ENCODE results near the gene ERBB2.
A peak's percentile ranks its signal among the peaks of the same experiment; 100 is the strongest.
"Not testable (repeated sequence)": the region's sequence is repeated elsewhere in the genome, so short reads cannot be mapped to it uniquely, and the experiment has no call there.

ERBB2 gene

DNA sequence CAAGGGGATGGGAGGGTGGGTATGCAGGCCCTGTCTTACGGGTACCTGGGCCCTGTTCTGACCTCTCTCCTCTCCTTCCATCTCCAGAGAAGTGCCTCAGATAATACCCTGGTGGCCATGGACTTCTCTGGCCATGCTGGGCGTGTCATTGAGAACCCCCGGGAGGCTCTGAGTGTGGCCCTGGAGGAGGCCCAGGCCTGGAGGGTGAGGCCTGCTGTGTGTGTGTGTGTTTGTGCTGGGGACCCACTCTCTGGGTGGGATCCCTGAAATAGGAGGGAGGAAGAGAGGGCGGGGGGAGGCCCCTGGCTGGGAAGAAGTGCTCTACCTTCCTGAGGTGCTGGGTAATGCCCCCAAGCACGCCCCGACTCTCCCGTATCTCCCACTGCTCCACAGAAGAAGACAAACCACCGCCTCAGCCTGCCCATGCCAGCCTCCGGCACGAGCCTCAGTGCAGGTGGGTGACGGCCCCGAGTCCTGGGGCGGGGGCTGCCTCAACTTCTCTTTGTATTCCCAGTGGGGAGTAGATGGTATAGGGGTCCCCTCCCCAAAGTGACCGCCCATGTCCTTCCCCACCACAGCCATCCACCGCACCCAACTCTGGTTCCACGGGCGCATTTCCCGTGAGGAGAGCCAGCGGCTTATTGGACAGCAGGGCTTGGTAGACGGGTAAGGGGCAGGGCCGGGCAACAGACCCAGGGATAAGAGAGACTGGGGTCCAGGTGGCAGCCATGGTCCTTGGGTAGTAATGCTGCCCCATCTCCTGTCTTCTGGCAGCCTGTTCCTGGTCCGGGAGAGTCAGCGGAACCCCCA is 45.7 kb downstream of the ERBB2 start:
- DNase-seq: no peak

DNA sequence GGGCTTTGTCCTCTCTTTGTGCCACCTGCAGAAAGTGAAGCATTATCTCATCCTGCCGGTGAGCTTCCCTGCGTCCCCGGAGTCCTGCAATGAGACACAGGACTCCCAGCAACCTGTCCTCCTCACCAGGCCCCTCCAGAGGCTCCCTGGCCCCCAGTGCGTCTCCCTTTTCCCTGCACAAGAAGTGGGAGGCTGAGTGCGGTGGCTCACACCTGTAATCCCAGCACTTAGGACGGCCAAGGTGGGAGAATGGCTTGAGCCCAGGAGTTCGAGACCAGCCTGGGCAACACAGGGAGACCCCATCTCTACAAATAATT is 46.2 kb downstream of the ERBB2 start:
- no peak for DNase-seq

- no peak for DNase-seq
These were observed 47.9 kb downstream of the ERBB2 start for GRCh38 chr17:39747745-39748144.

DNA sequence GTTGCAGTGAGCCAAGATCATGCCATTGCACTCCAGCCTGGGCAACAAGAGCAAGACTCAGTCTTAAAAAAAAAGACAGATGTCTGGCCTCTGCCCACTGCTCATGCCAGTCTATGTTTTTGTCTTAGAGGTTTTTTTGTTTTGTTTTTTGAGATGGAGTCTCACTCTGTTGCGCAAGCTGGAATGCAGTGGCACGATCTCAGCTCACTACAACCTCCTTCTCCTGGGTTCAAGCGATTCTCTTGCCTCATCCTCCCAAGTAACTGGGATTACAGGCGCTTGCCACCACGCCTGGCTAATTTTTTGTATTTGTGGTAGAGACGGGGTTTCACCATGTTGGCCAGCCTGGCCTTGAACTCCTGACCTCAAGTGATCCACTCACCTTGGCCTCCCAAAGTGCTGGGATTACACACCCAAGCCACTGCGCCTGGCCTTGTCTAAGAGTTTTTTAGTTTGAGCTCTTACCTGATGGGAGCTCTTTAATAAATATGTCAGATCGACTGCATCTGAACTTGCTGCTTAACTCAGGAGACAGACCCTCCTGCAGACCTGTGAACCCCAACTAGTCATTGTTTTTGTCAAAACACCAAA is 48.7 kb downstream of the ERBB2 start:
- DNase-seq: not testable (repeated sequence)

DNA sequence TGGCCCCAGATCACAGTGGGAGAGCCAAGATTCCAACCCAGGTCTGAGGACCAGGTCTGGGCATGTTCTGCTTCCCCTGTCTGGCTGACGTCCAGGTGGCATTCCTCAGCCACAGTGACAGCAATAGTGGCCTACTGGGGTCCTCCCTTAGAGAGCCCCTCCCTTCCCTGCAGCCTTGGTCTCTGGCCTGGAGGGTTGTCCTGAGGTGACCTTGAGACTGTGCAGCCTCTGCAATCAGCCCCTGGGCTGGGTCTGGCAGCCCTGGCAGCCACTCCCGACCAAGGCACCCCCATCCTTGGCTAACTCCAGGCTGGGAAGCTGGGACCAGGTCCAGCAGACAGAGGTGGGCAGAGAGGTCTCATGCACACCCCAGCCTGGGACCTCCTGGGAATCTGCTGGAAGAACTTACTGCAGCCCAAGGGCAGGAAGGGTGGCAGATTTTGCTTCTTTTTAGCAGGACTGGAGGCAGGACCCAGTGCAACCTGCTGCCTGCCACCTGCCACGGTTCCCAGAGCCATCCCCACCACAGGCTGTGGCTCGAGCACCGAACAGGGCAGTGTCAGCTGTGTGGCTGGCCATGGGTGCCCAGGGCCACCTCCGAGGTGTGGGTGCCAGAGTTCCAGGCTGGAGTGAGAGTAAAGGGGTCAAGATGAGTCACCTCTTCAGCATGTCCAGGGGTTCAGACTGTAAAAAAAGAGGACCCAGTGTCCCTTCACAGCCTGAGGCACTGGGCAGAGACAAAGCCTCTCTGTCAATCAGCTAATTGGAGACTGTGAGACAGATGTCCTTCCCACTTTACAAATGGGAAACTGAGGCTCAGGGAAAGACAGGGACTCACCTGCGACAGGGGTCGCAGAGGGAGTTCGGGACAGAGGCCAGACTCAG is 50.5 kb downstream of the ERBB2 start:
- DNase-seq: no peak

GRCh38 chr17:39751016-39751543 is 51.2 kb downstream of the ERBB2 start:
- no peak for DNase-seq

- DNase-seq: no peak
These were observed 51.8 kb downstream of the ERBB2 start for GRCh38 chr17:39751637-39752036.

- DNase-seq: no peak
These were observed 52.5 kb downstream of the ERBB2 start for GRCh38 chr17:39752241-39752881.

DNA sequence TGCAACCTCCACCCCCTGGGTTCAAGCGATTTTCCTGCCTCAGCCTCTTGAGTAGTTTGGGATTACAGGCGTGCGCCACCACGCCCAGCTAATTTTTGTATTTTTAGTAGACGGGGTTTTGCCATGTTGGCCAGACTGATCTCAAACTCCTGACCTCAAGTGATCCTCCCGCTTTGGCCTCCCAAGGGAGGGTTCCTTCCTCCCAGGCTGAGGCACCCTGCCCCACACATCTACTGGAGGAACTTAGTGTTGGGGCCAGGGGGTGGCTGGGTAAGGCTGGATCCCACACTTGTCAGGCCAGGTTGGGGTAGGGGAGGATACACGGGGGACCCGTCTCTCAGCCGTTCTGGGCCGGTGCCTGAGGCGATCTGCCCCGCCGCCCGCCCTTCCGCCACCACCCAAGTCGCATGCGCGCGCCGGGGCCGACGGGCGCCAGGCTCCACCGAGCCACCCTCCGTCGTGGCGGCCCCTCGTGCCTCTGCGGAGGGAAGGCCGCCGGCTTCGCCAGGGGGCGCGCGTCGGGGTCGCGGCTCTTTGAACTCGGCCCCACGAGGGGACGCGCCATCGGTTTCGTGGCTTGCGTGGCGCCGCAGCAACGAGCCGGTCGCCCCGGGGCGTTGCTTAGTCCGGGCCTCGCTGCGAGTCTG is 53.8 kb downstream of the ERBB2 start:
- DNase-seq: peak; percentile 47

DNA sequence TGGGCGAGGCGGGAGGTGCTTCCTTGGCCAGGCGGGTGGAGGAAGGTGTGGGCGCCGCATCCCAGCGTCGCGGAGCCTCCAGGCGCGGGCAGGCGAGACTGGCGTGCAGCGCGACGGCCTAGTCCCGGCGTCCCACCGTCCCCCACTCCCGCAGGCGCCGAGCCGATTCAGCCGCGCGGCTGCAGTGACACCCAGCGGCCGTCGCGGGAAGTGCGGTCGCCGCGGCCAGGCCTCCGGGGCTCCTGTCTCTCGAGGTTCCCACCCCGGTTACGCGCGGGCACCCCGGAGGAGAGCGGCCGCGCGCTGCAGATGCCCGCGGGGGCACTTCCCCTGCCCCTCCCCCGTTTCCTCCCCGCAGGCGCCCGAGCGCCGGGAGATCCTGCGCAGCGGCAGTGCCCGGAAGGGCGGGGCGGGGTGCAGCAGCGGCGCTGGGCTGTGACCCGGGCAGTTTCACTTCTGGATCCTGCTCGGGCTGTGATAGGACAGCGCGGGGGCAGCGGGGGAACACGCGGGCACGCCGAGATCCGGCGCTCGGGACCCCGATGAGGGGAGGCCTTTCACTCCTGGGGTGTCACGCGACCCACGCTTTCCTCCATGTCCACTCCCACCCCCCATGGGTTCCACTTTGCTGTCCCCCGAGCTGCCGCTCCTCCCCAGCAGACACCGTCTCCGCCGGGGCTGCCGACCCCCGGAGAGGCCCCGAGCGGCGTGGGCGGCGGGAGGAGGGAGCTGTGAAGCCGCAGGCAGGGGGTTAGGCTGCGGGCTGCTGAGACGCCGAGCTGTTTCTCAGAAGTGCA is 54.5 kb downstream of the ERBB2 start:
- peak; percentile 91 for DNase-seq

DNA sequence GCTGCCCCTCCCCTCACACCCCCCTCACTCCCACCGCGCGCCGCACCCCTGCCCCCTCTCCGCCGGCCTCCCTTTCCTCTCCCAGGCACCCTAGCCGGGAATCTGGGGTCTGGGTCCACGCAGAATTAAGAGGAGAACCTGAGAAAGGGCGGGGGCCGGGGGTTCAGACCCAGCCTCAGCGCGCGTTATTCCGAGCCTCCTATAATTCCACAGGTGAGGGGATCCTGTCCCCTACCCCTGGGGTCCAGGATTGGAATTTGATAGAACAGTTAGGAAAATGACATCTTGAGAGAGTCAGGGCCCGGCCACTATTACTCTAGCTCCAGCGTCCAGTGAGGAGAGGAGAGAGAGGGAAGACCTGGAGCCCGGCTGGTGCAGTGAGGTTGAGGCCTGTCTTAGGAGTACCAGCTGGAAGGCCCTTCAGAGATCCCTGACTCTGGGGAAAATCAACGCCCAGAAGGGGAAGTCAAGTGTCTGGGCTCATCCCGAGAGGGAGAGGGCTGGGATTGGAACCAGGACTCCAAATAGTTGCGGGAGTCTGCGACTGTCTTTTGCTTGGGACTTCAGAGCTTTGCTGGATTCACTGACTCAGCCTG is 55.2 kb downstream of the ERBB2 start:
- DNase-seq: no peak

DNA sequence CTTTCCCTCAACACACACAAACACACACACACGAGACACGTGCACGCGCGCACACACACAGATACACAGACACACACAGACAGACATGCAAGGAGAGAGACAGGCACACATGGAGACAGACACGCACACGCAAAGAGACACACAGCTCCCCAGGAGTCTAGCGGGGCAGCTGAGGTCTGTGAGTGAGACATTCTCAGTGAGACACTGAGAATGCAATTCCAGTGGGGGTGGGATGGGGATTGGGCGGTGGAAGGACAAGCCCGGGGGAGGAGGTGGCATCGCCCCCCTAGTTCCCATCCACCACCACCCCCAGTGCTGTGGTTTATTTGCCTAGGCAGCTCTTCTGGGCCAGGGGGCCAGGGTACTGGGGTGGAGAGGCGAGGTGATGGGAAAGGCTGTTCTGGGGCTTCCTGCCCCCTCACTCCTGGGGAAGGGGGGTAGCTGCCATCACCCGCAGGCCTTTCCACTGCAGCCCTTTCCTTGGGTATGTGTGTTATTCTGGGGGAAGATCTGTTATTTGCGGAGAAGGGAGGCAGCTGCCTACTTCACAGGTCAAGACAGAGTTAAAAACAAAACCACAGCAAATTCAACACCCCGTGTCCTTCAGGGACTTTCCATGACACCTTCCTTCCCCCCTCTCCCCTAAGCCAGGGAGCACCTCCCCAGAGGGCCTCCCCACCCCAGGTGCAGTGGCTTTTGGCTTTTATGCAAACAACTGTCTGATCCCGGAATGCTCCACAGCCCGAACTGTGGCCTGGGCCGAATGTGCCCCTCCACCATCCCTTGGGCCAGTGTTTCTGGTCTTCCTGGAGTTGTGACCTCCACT is 55.9 kb downstream of the ERBB2 start:
- DNase-seq: peak; percentile 81

DNA sequence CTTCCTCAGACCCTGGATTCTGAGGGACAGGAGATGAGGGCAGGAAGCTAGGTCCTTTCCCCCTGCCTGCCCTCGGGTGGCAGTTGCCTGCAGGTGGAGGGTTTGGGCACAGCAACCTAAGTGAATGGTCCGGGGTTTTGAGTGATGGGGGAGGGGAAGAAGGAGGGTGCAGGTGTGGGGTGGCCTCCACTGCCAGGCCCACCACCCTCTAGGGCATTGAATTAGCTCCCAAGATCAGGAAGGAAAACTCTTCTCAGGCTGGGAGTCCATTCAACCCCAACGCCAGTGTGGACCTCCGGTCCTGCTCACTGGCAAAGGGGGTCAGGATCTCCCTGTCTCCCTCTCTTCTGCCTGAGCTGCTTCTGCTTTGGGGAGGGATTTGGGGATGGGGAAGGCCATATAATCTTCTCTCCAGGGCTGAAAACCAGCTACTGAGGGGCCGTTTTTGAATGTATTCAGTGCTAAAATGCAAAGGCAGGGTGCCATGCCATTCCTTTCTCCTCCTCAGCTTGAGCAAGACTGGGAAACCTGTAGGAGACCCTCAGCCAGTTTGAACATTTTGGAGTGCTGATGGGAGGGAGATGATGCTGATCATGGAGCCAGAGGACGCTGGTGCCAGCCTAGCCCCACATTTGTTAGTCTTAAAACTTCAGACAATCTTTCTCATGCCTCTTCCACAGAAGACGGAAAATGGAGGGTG is 56.7 kb downstream of the ERBB2 start:
- DNase-seq: no peak

DNA sequence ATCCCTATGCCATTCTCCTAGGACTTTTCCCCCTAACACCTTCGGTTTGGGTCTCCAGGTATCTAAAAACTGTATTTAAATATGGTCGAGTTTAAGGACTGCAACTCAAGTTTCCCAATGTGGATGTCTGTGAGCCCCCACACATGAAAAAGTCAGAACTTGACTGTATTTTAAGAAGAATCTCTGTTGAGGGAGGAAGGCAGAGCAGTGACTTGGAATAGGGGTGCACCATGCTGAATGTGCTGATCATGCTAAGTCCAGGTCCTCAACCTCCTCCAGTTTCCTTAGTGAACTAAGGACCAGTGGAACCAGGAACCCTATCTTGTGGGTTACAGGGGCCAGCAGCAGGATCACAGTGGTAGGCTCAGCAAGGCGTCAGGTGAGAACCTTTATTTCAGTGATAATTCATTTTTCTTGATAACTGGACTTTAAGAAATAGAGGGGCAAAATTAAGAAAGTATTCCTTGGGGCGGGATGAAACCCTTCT is 57.4 kb downstream of the ERBB2 start:
- DNase-seq: no peak

DNA sequence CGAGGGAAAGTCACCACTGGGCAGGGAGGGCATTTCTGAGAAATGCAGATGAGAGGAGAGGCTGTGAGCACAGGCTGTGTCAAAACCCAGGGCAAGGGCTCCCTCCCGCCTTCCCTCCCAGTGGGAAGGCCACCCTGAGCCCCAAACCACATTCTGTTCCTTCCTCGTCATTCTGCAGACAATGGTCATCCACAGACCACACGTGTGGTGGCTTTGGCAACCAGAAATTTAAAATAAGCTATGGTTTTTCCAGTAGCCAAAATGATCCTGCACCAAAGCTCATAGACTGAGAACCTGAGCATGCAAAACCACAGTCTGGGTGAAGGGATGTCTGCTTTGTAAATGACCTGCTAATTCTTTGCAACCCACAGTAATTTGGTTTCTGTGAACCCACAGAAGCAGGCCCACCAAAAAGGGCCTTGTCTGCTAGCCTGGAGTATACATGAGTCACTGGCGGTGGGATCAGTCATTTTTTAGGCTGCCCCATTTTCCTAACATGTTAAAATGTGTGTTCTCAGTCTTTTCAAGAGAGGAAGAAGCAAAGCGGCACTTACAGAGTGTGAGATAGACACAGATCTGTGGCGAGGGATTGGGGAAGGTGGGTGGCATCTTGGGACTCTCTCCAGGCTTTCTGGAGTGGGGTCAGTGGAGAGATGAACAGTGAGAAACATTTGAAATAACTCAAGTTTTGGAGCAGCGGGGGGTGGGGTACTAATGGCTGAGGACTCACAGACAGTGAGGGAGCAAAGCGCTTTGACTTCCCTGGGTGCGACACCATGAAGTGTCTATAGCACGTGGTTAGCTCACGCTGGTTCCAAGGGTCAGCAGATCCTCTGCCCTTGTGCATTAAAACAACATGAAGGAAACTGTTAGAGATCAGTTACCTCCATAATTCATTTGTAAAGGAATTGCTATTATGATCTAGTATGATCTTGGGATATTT is 58.3 kb downstream of the ERBB2 start:
- peak; percentile 74 for DNase-seq

DNA sequence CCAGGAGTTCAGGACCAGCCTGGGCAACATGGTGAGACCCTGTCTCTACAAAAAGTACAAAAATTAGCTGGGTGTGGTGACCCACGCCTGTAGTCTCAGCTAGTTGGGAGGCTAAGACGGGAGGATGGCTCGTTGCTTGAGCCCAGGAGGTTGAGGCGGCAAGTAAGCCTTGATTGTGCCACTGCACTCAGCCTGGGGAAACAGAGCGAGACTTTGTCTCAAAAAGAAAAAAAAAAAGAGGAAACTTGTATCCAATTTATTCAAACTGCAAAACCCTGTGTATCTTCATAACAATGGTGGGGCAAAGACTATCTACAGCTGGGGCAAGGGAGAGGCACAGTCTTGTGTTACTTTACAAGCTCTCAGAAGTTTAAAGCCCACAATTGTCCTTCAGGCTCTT is 59.3 kb downstream of the ERBB2 start:
- DNase-seq: no peak

- no peak for DNase-seq
These were observed 62.1 kb downstream of the ERBB2 start for GRCh38 chr17:39761861-39762496.

Measured in fibroblast of skin of scalp (primary cell).